OCI-LY3 (cell line): Measurements from ENCODE around the gene NANOS3.
A peak's percentile ranks its signal among the peaks of the same experiment; 100 is the strongest.

Experiments
- EZH2phosphoT487 ChIP-seq: fragments of 200-600 bp; shearing (Covaris generic); IDR thresholded peaks from 2 replicates; pipeline ENCODE4 v1.6.1; 2018; ENCODE audit warnings: antibody characterized with exemption, mixed run types, low read depth
- TF ChIP-seq, protein P1 (sequence below): fragments of 200-600, 300-600 bp; sonication (generic); IDR thresholded peaks from 2 replicates; pipeline ENCODE4 v1.5.1; 2014; ENCODE audit warnings: antibody characterized with exemption, low read length, low read depth

GRCh38 chr19:13833330-13834243 is 43.3 kb upstream of the NANOS3 start:
- TF ChIP-seq, protein P1, sequence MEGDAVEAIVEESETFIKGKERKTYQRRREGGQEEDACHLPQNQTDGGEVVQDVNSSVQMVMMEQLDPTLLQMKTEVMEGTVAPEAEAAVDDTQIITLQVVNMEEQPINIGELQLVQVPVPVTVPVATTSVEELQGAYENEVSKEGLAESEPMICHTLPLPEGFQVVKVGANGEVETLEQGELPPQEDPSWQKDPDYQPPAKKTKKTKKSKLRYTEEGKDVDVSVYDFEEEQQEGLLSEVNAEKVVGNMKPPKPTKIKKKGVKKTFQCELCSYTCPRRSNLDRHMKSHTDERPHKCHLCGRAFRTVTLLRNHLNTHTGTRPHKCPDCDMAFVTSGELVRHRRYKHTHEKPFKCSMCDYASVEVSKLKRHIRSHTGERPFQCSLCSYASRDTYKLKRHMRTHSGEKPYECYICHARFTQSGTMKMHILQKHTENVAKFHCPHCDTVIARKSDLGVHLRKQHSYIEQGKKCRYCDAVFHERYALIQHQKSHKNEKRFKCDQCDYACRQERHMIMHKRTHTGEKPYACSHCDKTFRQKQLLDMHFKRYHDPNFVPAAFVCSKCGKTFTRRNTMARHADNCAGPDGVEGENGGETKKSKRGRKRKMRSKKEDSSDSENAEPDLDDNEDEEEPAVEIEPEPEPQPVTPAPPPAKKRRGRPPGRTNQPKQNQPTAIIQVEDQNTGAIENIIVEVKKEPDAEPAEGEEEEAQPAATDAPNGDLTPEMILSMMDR: peak; percentile 66
- no peak for TF ChIP-seq EZH2phosphoT487
